Uterus (tissue), 2 donors: ENCODE results near the gene MAGEA2.
"Not testable (repeated sequence)": the region's sequence is repeated elsewhere in the genome, so short reads cannot be mapped to it uniquely, and the experiment has no call there.

Experiments used
- CTCF ChIP-seq, 4 experiments: fragments of 200-600 bp in 2 of 4; fragments of 450-650 bp in 2 of 4; sonication (generic) in 2 of 4; IDR thresholded peaks; one replicate each; pipeline ENCODE4 v1.5.1; 2016 to 2019; ENCODE audit warnings: antibody characterized with exemption in 4 of 4, mild to moderate bottlenecking in 2 of 4, moderate library complexity in 1 of 4
- POLR2A ChIP-seq, 2 donors: fragments of 450-650 bp; IDR thresholded peaks; one replicate each; pipeline ENCODE4 v1.6.1; 2016; ENCODE audit warnings: antibody characterized with exemption in 2 of 2, mild to moderate bottlenecking in 1 of 2, moderate library complexity in 1 of 2

GRCh38 chrX:152769549-152770289, 16.1 kb upstream of the MAGEA2 start, which contains the start of gene MAGEA6:
- TF ChIP-seq CTCF, POLR2A (IDR thresholded peaks at IDR 0.05): not testable (repeated sequence)
